Spleen (tissue), 11 donors: ENCODE measurements around the gene CUX1. TPM values are rescaled to one million over a fixed set of nuclear protein-coding genes. Genes with fewer than 3 reads are reported as not detected.

Experiments used
- DNase-seq: peaks from one replicate; pipeline ENCODE4 v3.0.0-alpha.2; 2020
- H3K27ac ChIP-seq, 8 donors: fragments of 200-600 bp; sonication (generic) in 7 of 8; 1 replicate in 4 of 8; 2 replicates in 4 of 8; pipeline versions ENCODE4 v1.5.0 to v1.8.0; 2016 to 2021; ENCODE audit warnings: inconsistent platforms in 4 of 8, mild to moderate bottlenecking in 4 of 8, moderate library complexity in 1 of 8
- H3K27me3 ChIP-seq, 7 donors: fragments of 200-600 bp; sonication (generic) in 6 of 7; replicated peaks in 1 of 7; 1 replicate in 4 of 7; 2 replicates in 3 of 7; pipeline versions ENCODE4 v1.5.0 to v1.8.0; 2016 to 2021; ENCODE audit warnings: inconsistent platforms in 3 of 7, mild to moderate bottlenecking in 1 of 7
- H3K36me3 ChIP-seq, 6 donors: fragments of 200-600 bp; sonication (generic) in 5 of 6; 1 replicate in 4 of 6; 2 replicates in 2 of 6; pipeline versions ENCODE4 v1.5.0 to v1.8.0; 2016 to 2021; ENCODE audit warnings: inconsistent platforms in 2 of 6
- H3K4me1 ChIP-seq, 6 donors: fragments of 200-600 bp; sonication (generic) in 5 of 6; 1 replicate in 3 of 6; 2 replicates in 3 of 6; pipeline versions ENCODE4 v1.5.0 to v1.8.0; 2016 to 2021; ENCODE audit warnings: inconsistent platforms in 3 of 6
- H3K4me3 ChIP-seq, 8 donors: fragments of 200-600 bp; sonication (generic) in 7 of 8; 1 replicate in 4 of 8; 2 replicates in 4 of 8; pipeline versions ENCODE4 v1.5.0 to v1.8.0; 2016 to 2021; ENCODE audit warnings: inconsistent platforms in 4 of 8, mild to moderate bottlenecking in 4 of 8, moderate library complexity in 2 of 8
- H3K9me3 ChIP-seq, 8 donors: fragments of 200-600 bp; sonication (generic) in 7 of 8; 1 replicate in 4 of 8; 2 replicates in 4 of 8; pipeline versions ENCODE4 v1.5.0 to v1.8.0; 2016 to 2021; ENCODE audit warnings: inconsistent platforms in 4 of 8
- POLR2A ChIP-seq, 3 donors: fragments of 450-650 bp; IDR thresholded peaks; one replicate each; pipeline ENCODE4 v1.5.1; 2017; ENCODE audit warnings: antibody characterized with exemption in 3 of 3, mild to moderate bottlenecking in 1 of 3
- POLR2AphosphoS5 ChIP-seq, 3 donors: sonication (generic); formaldehyde crosslinking; IDR thresholded peaks; one replicate each; pipeline ENCODE4 v1.5.1; 2017; ENCODE audit warnings: antibody characterized with exemption in 3 of 3
- WGBS, 5 donors: extraction: QIAGEN DNeasy Blood & Tissue Kit in 3 of 5; methylation state at CpG; one replicate each; pipeline versions ENCODE4 v1.1.5 to v1.1.7; 2013 to 2018; 5-methylcytosine and 5-hydroxymethylcytosine counted together
- intact Hi-C: fragments of 100-400 bp; cut with DNase I; formaldehyde crosslinking; loops from one replicate; pipeline ENCODE4 v1.15.0; 2023; ENCODE audit warnings: low total_unique reads
- polyA plus RNA-seq, 3 donors: library from polyadenylated mRNA; stranded (reverse); fragments of 200-250 nt; gene quantifications; one replicate each; pipeline ENCODE4 v1.2.1, GENCODE V29; 2013
- total RNA-seq, 7 donors: library from RNA; depleted of rRNA in 3 of 7; stranded (reverse); fragments of >200 nt in 3 of 7; fragmentation: NEBNext Ultra II Directional in 4 of 7; extraction: Animal tissue kit (Norgen Biotek cat#: 25700) in 4 of 7; gene quantifications; one replicate each; pipeline versions ENCODE4 v1.1.0 to v1.2.1, GENCODE V29; 2016 to 2021
- TF ChIP-seq, protein P1 (sequence below), 11 experiments: fragments of 200-600 bp in 7 of 11; fragments of 450-650 bp in 4 of 11; sonication (generic) in 4 of 11; IDR thresholded peaks in 8 of 11; conservative IDR thresholded peaks in 3 of 11; 1 replicate in 7 of 11; 2 replicates in 4 of 11; pipeline versions ENCODE4 v1.4.0 to v1.8.0; 2016 to 2021; ENCODE audit warnings: antibody characterized with exemption in 11 of 11, inconsistent platforms in 4 of 11, mild to moderate bottlenecking in 1 of 11
- donor health status: healthy with polysubstance abuse.
- donor health status: DM: no; HTN: no; CAD: no; lungs with moderate emphysema.
- donor health status: DM: no; HTN: no; CAD: no.
- donor health status: Bipolar disorder and iron deficiency.
- donor health status: healthy.
- donor health status: DM: no; HTN: no; CAD: no.
- donor health status: DM: yes; HTN: yes; CAD: no.

Gene CUX1
- total and polyA plus RNA-seq, 10 donors = 9.1 to 95.8 (median 61.9) TPM

GRCh38 chr7:102236102-102236501 lies 418.7 kb downstream of the CUX1 start:
- Histone ChIP-seq H3K36me3 (peaks cover 0 to 100% (median 46%) of the 10 kb centered on the region in 6 donors), H3K4me3 (no peak overlapping the region), H3K4me1 (peaks cover 0 to 5% (median 0%) of the 10 kb centered on the region in 6 donors), H3K9me3 (no peaks in the 10 kb centered on the region), H3K27me3 (no peaks in the 10 kb centered on the region), H3K27ac (no peak overlapping the region)
- DNase-seq = no peak
- TF ChIP-seq, protein P1, sequence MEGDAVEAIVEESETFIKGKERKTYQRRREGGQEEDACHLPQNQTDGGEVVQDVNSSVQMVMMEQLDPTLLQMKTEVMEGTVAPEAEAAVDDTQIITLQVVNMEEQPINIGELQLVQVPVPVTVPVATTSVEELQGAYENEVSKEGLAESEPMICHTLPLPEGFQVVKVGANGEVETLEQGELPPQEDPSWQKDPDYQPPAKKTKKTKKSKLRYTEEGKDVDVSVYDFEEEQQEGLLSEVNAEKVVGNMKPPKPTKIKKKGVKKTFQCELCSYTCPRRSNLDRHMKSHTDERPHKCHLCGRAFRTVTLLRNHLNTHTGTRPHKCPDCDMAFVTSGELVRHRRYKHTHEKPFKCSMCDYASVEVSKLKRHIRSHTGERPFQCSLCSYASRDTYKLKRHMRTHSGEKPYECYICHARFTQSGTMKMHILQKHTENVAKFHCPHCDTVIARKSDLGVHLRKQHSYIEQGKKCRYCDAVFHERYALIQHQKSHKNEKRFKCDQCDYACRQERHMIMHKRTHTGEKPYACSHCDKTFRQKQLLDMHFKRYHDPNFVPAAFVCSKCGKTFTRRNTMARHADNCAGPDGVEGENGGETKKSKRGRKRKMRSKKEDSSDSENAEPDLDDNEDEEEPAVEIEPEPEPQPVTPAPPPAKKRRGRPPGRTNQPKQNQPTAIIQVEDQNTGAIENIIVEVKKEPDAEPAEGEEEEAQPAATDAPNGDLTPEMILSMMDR (IDR thresholded peaks at IDR 0.05 in 8 of 11, conservative IDR thresholded peaks at IDR 0.05 in 3 of 11) = no peak
- TF ChIP-seq POLR2AphosphoS5 (IDR thresholded peaks at IDR 0.05) (no peak), POLR2A (IDR thresholded peaks at IDR 0.05) (no peak)
- intact Hi-C loops = loop anchor here (2.0 kb wide), 1 partner anchor 547 kb away; no protein-coding TSS in a partner anchor
- WGBS, 5 donors = 93 to 97% (median 96%) methylated on average over 7 of the region's 7 CpGs

- no peak overlapping the region for H3K27ac ChIP-seq
- TF ChIP-seq, protein P1 (IDR thresholded peaks at IDR 0.05 in 8 of 11, conservative IDR thresholded peaks at IDR 0.05 in 3 of 11) = peak in 10 of 11 experiments; percentile 43 to 82 (median 71)
- no peak for TF ChIP-seq POLR2AphosphoS5 (IDR thresholded peaks at IDR 0.05)
- no peak for TF ChIP-seq POLR2A (IDR thresholded peaks at IDR 0.05)
- H3K4me3 ChIP-seq = no peak overlapping the region
- intact Hi-C loops = loop anchor here (2.0 kb wide), 1 partner anchor 548 kb away; no protein-coding TSS in a partner anchor
- no peaks in the 10 kb centered on the region for H3K9me3 ChIP-seq
- peak; percentile 81 for DNase-seq
- H3K27me3 ChIP-seq = no peaks in the 10 kb centered on the region
- peaks cover 0 to 5% (median 0%) of the 10 kb centered on the region in 6 donors for H3K4me1 ChIP-seq
- peaks cover 0 to 100% (median 51%) of the 10 kb centered on the region in 6 donors for H3K36me3 ChIP-seq
- 47 to 61% (median 54%) methylated on average over 14 of the region's 14 CpGs for WGBS, 5 donors
Measured at GRCh38 chr7:102236592-102237287, 419.3 kb downstream of the CUX1 start.

DNA sequence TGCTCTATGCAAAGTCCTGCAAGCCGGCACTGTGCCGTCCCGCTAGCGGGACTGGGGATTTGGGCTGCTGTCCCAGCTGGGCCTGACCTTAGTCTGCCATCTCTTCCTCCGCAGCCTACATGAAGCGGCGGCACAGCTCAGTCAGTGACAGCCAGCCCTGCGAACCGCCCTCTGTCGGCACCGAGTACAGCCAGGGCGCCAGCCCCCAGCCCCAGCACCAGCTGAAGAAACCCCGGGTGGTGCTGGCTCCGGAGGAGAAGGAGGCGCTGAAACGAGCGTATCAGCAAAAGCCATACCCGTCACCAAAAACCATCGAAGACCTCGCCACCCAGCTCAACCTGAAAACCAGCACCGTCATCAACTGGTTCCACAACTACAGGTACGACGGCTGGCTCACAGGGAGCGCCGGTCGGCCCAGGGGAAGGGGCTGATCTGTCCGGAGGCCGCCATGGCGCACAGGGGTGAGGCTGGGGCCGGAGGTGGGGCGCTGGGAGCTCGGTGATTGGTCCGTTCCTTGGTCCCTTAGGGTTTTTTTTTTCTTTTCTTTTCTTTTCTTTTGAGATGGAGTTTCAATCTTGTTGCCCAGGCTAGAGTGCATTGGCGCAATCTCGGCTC lies 421.9 kb downstream of the CUX1 start:
- TF ChIP-seq POLR2AphosphoS5 (IDR thresholded peaks at IDR 0.05) (no peak), POLR2A (IDR thresholded peaks at IDR 0.05) (no peak)
- TF ChIP-seq, protein P1 (IDR thresholded peaks at IDR 0.05 in 8 of 11, conservative IDR thresholded peaks at IDR 0.05 in 3 of 11) = no peak
- H3K4me3 ChIP-seq = no peak overlapping the region
- H3K36me3 ChIP-seq = peaks cover 0 to 100% (median 38%) of the 10 kb centered on the region in 6 donors
- 96 to 98% (median 96%) methylated on average over 34 to 35 of the region's 35 CpGs for WGBS, 5 donors
- peaks cover 0 to 5% (median 0%) of the 10 kb centered on the region in 6 donors for H3K4me1 ChIP-seq
- H3K9me3 ChIP-seq = no peaks in the 10 kb centered on the region
- no peak overlapping the region for H3K27ac ChIP-seq
- H3K27me3 ChIP-seq = no peaks in the 10 kb centered on the region
- intact Hi-C loops = no loop called here
- no peak for DNase-seq

- H3K4me1 ChIP-seq = peaks cover 0 to 4% (median 0%) of the 10 kb centered on the region in 6 donors
- no peaks in the 10 kb centered on the region for H3K27me3 ChIP-seq
- H3K9me3 ChIP-seq = no peaks in the 10 kb centered on the region
- intact Hi-C loops = no loop called here
- no peak for DNase-seq
- TF ChIP-seq POLR2AphosphoS5 (IDR thresholded peaks at IDR 0.05) = no peak
- TF ChIP-seq, protein P1 (IDR thresholded peaks at IDR 0.05 in 8 of 11, conservative IDR thresholded peaks at IDR 0.05 in 3 of 11) = no peak
- no peak for TF ChIP-seq POLR2A (IDR thresholded peaks at IDR 0.05)
- H3K27ac ChIP-seq = no peak overlapping the region
- peaks cover 0 to 100% (median 30%) of the 10 kb centered on the region in 6 donors for H3K36me3 ChIP-seq
- WGBS, 5 donors = 85 to 94% (median 89%) methylated on average over 4 to 8 of the region's 8 CpGs
- no peak overlapping the region for H3K4me3 ChIP-seq
Measured at GRCh38 chr7:102241431-102241830, 424.0 kb downstream of the CUX1 start.
